PC-3 (cell line): ENCODE data around the gene ESPNL. TPM values are rescaled to one million over a fixed set of nuclear protein-coding genes. Genes with fewer than 3 reads are reported as not detected.

ENCODE experiments used
- ATAC-seq: fragments of 200-7000 bp; cut with Tn5 transposase; 2 replicates; pipeline ENCODE4 v1.9.1; 2020; ENCODE audit warnings: mild to moderate bottlenecking, moderate library complexity
- BruUV-seq: library from RNA; stranded (reverse); fragments of 400-500 nt; replicated peaks from 2 replicates; lab custom pipeline; 2021; lab: Mats Ljungman, UMichigan
- CTCF ChIA-PET: fragments of 300-600 bp; sonication (Branson Sonifier 250); formaldehyde crosslinking; loops from one replicate; lab custom pipeline; 2022; ENCODE audit warnings: antibody characterized with exemption; lab: Charles Lee
- POLR2A ChIA-PET: fragments of 300-600 bp; sonication (Branson Sonifier 250); formaldehyde crosslinking; loops from one replicate; lab custom pipeline; 2022; ENCODE audit warnings: antibody characterized with exemption; ENCODE audit not compliant: unreplicated experiment; lab: Charles Lee
- DNase-seq: peaks from one replicate; pipeline ENCODE4 v3.0.0-alpha.2; 2015
- H2AFZ ChIP-seq: fragments of 300-600 bp; sonication (generic); 2 replicates; pipeline ENCODE4 v1.6.0; 2016; ENCODE audit warnings: antibody characterized with exemption, low read length
- H3F3A ChIP-seq: fragments of 300-600 bp; sonication (generic); one replicate; pipeline ENCODE4 v1.6.0; 2017; ENCODE audit warnings: antibody characterized with exemption, low read length, control low read depth, mild to moderate bottlenecking; ENCODE audit not compliant: unreplicated experiment
- H3K27ac ChIP-seq: fragments of 300-600 bp; sonication (generic); 2 replicates; pipeline ENCODE4 v1.5.1; 2016; ENCODE audit warnings: mild to moderate bottlenecking, low read length
- H3K27me3 ChIP-seq: fragments of 300-600 bp; sonication (generic); 2 replicates; pipeline ENCODE4 v1.6.1; 2016; ENCODE audit warnings: low read length, mixed read lengths
- H3K36me3 ChIP-seq: fragments of 300-600 bp; sonication (generic); 2 replicates; pipeline ENCODE4 v1.6.1; 2016; ENCODE audit warnings: low read depth, mixed run types, low read length, mixed read lengths
- H3K4me1 ChIP-seq: fragments of 300-600 bp; sonication (generic); 2 replicates; pipeline ENCODE4 v1.5.1; 2016; ENCODE audit warnings: low read length; ENCODE audit not compliant: insufficient read depth
- H3K4me2 ChIP-seq: fragments of 300-600 bp; sonication (generic); 2 replicates; pipeline ENCODE4 v1.6.0; 2016; ENCODE audit warnings: low read length
- H3K4me3 ChIP-seq: fragments of 300-600 bp; sonication (generic); 2 replicates; pipeline ENCODE4 v1.5.1; 2016; ENCODE audit warnings: mild to moderate bottlenecking, low read length, mixed read lengths
- H3K79me2 ChIP-seq: fragments of 300-600 bp; sonication (generic); 2 replicates; pipeline ENCODE4 v1.6.1; 2017; ENCODE audit warnings: low read length, mixed read lengths
- H3K9ac ChIP-seq: fragments of 300-600 bp; sonication (generic); 2 replicates; pipeline ENCODE4 v1.6.0; 2016; ENCODE audit warnings: mild to moderate bottlenecking, low read length
- H3K9me2 ChIP-seq: fragments of 300-600 bp; sonication (generic); replicated peaks from 2 replicates; pipeline ENCODE4 v1.6.1; 2016; ENCODE audit warnings: mixed run types, low read length, mixed read lengths
- H3K9me3 ChIP-seq: fragments of 300-600 bp; sonication (generic); 2 replicates; pipeline ENCODE4 v1.6.1; 2016; ENCODE audit warnings: low read length, mixed read lengths
- H4K20me1 ChIP-seq: fragments of 300-600 bp; sonication (generic); 2 replicates; pipeline ENCODE4 v1.6.1; 2016; ENCODE audit warnings: low read length, mixed read lengths
- EZH2 ChIP-seq: fragments of 300-600 bp; sonication (generic); IDR thresholded peaks from one replicate; pipeline ENCODE4 v1.6.1; 2017; ENCODE audit warnings: antibody characterized with exemption, mild to moderate bottlenecking, low read length; ENCODE audit not compliant: unreplicated experiment
- EZH2phosphoT487 ChIP-seq: fragments of 300-600 bp; sonication (generic); IDR thresholded peaks from 2 replicates; pipeline ENCODE4 v1.6.1; 2018; ENCODE audit warnings: mild to moderate bottlenecking, antibody characterized with exemption, low read length, borderline replicate concordance
- intact Hi-C: fragments of 100-400 bp; cut with micrococcal nuclease; formaldehyde crosslinking; loops from 2 replicates; pipeline ENCODE4 v1.9.0; 2023
- total RNA-seq: library from RNA; depleted of rRNA; stranded (reverse); fragments of >200 nt; gene quantifications from 2 replicates; pipeline ENCODE4 v1.2.3, GENCODE V29; 2014
- TF ChIP-seq, protein P1 (sequence below): fragments of 300-600 bp; sonication (generic); conservative IDR thresholded peaks from 2 replicates; pipeline ENCODE4 v1.5.1; 2017; ENCODE audit warnings: antibody characterized with exemption, low read depth, mild to moderate bottlenecking, low read length

The ESPNL gene
- total RNA-seq, 1 experiment from 2014 or later, result not detected

DNA sequence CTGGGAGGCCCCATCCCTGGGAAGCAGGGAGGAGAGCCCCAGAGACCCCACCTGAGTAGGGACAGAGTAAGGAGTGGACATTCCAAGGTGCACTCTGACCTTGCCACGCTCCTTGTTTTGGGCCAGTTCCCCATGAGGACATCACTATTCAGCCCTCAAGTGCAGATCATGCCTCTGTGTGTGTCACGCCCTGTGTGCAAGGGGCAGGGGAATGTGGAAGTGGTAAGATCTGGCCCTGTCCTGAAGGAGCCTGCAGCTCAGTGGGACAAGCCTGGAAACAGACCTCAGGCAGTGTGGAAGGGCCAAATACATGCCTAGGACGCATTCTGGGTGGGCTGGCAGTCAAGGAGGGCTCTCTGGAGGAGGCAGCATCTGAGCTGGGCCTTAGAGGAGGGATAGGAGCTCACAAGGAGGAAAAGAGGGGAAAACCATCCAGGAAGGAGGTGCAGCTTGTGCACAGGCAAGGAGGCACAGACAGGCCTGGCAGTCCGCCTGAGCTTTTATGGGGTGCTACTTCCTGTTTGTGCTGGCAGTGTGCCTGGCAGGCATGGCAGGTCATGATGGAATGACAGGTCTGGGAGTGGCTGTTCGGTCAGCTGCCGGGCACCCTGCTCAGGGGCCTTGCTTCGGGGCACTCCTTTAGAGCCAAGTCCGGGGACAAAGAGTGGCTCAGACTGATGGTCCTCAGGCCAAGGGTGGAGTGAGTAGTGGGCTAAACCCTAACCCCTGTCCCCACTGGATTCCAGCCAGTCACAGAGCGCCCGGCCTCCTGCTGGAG lies 41.6 kb downstream of the ESPNL start:
- intact Hi-C loops, result no loop called here
- no peaks in the 10 kb centered on the region for H3K27me3 ChIP-seq
- H4K20me1 ChIP-seq, result no peaks in the 10 kb centered on the region
- 0 out of 2 replicates have a peak overlapping the region, but pooled peaks have one; percentile 39 for H2AFZ ChIP-seq
- no peaks in the 10 kb centered on the region for H3K36me3 ChIP-seq
- ChIA-PET POLR2A (no interaction called here), CTCF (no interaction called here)
- no peak overlapping the region for H3K4me3 ChIP-seq
- DNase-seq, result peak; percentile 86
- H3K27ac ChIP-seq, result no peak overlapping the region
- H3K4me2 ChIP-seq, result peak overlapping the region; percentile 68
- no peaks in the 10 kb centered on the region for H3K79me2 ChIP-seq
- no peak overlapping the region for H3K9ac ChIP-seq
- ATAC-seq, result peak; percentile 65
- H3K9me3 ChIP-seq, result no peaks in the 10 kb centered on the region
- TF ChIP-seq EZH2phosphoT487, result no peak
- peaks cover 30% of the 10 kb centered on the region for H3K4me1 ChIP-seq
- no peaks in the 10 kb centered on the region for H3K9me2 ChIP-seq
- no peaks in the 10 kb centered on the region for H3F3A ChIP-seq
- no TSS peak for BruUV-seq

DNA sequence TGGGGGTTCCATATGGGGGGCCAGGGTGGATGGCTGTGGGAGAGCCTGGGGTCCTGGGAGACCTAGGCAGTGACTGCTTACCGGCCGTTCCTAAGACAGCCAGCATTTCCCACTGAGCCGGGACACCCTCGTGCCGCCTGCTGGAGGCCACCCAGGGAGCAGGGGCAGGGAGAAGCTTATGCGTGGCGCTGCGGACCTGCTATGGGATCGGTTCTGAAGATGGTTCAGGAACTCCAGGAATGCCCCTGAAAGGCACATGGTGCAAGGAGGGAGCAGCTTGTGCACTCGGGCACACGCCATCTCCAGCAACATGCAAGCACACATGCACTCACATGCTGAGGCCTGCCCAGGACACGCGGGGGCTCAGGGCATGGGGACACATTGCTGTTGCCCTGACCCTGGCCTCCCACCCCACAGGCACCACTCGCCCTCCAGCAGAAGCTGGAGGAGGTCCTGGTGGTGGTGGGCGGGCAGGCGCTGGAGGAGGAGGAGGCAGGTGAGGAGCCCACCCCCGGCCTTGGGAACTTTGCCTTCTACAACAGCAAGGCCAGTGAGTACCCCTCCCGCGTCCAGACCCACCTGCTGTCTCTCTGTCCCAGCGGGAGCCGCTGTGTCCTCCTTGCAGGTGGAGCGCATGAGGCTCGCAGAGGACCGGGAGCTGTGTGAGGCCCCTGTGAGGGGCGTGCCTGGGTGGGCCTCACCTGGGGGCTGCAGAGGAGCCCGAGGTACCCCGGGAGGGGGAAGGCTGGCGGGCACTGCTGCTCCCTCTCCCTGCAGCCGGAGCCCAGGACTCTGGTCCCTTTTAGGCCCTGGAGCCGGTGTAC lies 42.5 kb downstream of the ESPNL start:
- TF ChIP-seq EZH2phosphoT487, result no peak
- no peak for TF ChIP-seq EZH2
- TF ChIP-seq, protein P1, sequence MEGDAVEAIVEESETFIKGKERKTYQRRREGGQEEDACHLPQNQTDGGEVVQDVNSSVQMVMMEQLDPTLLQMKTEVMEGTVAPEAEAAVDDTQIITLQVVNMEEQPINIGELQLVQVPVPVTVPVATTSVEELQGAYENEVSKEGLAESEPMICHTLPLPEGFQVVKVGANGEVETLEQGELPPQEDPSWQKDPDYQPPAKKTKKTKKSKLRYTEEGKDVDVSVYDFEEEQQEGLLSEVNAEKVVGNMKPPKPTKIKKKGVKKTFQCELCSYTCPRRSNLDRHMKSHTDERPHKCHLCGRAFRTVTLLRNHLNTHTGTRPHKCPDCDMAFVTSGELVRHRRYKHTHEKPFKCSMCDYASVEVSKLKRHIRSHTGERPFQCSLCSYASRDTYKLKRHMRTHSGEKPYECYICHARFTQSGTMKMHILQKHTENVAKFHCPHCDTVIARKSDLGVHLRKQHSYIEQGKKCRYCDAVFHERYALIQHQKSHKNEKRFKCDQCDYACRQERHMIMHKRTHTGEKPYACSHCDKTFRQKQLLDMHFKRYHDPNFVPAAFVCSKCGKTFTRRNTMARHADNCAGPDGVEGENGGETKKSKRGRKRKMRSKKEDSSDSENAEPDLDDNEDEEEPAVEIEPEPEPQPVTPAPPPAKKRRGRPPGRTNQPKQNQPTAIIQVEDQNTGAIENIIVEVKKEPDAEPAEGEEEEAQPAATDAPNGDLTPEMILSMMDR, result no peak
- no peaks in the 10 kb centered on the region for H3K36me3 ChIP-seq
- no peaks in the 10 kb centered on the region for H3K9me3 ChIP-seq
- no peak overlapping the region for H3K4me3 ChIP-seq
- POLR2A ChIA-PET, result no interaction called here
- CTCF ChIA-PET, result no interaction called here
- H2AFZ ChIP-seq, result 0 out of 2 replicates have a peak overlapping the region, but pooled peaks have one; percentile 39
- no peaks in the 10 kb centered on the region for H3K79me2 ChIP-seq
- no peak overlapping the region for H3K27ac ChIP-seq
- H3K4me2 ChIP-seq, result peak overlapping the region; percentile 68
- H3K9me2 ChIP-seq, result no peaks in the 10 kb centered on the region
- BruUV-seq, result no TSS peak
- intact Hi-C loops, result no loop called here
- no peak overlapping the region for H3K9ac ChIP-seq
- DNase-seq, result no peak
- peak; percentile 8; the same call in 1 of the 2 replicates for ATAC-seq
- no peaks in the 10 kb centered on the region for H4K20me1 ChIP-seq
- no peaks in the 10 kb centered on the region for H3F3A ChIP-seq
- no peaks in the 10 kb centered on the region for H3K27me3 ChIP-seq
- H3K4me1 ChIP-seq, result peaks cover 30% of the 10 kb centered on the region

DNA sequence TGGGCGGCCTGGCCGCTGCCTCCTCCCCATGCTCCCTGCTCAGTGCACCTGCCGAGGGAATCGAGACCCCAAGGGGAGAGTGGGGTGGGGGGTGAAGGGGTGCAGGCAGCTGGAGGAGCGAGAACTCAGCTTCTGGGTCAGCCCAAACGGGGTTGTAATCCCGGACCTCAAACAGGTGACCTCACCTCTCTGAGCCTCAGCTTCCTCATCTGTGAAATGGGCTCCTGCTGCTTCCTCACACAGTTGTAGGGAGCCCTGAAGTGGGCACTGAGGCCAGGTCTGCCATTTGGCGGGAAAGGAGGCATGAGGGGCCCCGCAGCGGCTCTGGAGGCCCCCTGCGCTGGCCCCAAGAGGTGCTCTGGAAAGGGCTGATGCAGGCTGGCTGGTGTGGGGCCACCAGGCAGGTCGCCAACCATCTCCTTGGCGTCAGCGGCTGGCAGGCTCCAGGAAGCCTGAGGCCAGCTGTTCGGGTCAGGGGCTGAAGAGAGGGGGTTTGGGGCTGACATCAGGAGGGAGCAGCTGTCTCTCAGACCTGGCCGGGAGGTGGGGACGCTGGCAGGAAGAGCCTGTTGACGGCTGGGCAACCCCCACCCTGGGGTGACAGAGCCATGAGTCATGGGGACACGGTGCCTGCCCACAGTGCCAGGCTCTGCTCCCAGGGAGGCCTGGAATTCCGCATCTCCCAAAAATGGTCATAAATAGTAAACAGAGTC lies 43.3 kb downstream of the ESPNL start:
- Histone ChIP-seq H3K36me3 (no peaks in the 10 kb centered on the region), H3K9me2 (no peaks in the 10 kb centered on the region), H3K4me2 (peak overlapping the region; percentile 72), H2AFZ (no peak overlapping the region), H3K27me3 (no peaks in the 10 kb centered on the region), H3K9me3 (no peaks in the 10 kb centered on the region), H3K79me2 (no peaks in the 10 kb centered on the region), H3F3A (no peaks in the 10 kb centered on the region), H3K4me1 (peaks cover 30% of the 10 kb centered on the region), H3K4me3 (no peak overlapping the region; the same call in 1 of the 2 replicates), H3K9ac (no peak overlapping the region), H4K20me1 (no peaks in the 10 kb centered on the region), H3K27ac (no peak overlapping the region)
- ChIA-PET CTCF (no interaction called here), POLR2A (no interaction called here)
- BruUV-seq, result no TSS peak
- DNase-seq (peak; percentile 92), ATAC-seq (peak; percentile 74)
- TF ChIP-seq EZH2phosphoT487, result no peak
- TF ChIP-seq, protein P1, result no peak
- no peak for TF ChIP-seq EZH2
- intact Hi-C loops, result no loop called here
